B cell (primary cell): ENCODE data around the gene SACM1L. TPM values are rescaled to one million over a fixed set of nuclear protein-coding genes. Genes with fewer than 3 reads are reported as not detected.
A peak's percentile ranks its signal among the peaks of the same experiment; 100 is the strongest.

Experiments
- ATAC-seq: fragments of 200-7000 bp; cut with Tn5 transposase; one replicate; pipeline ENCODE4 v1.10.0; 2021; ENCODE audit warnings: low read depth, mild to moderate bottlenecking, moderate number of reproducible peaks, moderate library complexity
- CTCF ChIA-PET: fragments of 350-600 bp; sonication (Branson Sonifier 250); formaldehyde crosslinking; loops from one replicate; lab custom pipeline; 2021; ENCODE audit warnings: antibody characterized with exemption, inconsistent platforms; lab: Charles Lee
- POLR2A ChIA-PET: fragments of 350-600 bp; sonication (Branson Sonifier 250); formaldehyde crosslinking; loops from one replicate; lab custom pipeline; 2021; ENCODE audit warnings: antibody characterized with exemption; lab: Charles Lee
- DNase-seq: peaks from one replicate; pipeline ENCODE4 v3.0.0; 2013
- H2AFZ ChIP-seq: 2 replicates; pipeline ENCODE4 v1.6.1; 2012; ENCODE audit warnings: mild to moderate bottlenecking, low read depth, low read length; ENCODE audit not compliant: insufficient read depth, poor library complexity, severe bottlenecking
- H3K27ac ChIP-seq, 2 donors: 1 replicate in 1 of 2; 2 replicates in 1 of 2; pipeline ENCODE4 v1.5.1; 2012 to 2013; ENCODE audit warnings: low read length in 2 of 2, mild to moderate bottlenecking in 2 of 2, moderate library complexity in 1 of 2
- H3K27me3 ChIP-seq, 4 experiments: fragments of 200-600 bp in 1 of 4; sonication (generic) in 1 of 4; replicated peaks in 1 of 4; 1 replicate in 2 of 4; 2 replicates in 2 of 4; pipeline versions ENCODE4 v1.6.1 to v1.7.0; 2013 to 2016; ENCODE audit warnings: low read length in 3 of 4, mild to moderate bottlenecking in 2 of 4, mixed read lengths in 1 of 4, moderate library complexity in 1 of 4; ENCODE audit not compliant: insufficient read depth in 4 of 4, control insufficient read depth in 3 of 4; ENCODE audit errors: control extremely low read depth in 1 of 4
- H3K36me3 ChIP-seq, 2 experiments: replicated peaks in 1 of 2; 1 replicate in 1 of 2; 2 replicates in 1 of 2; pipeline versions ENCODE4 v1.6.1 to v1.7.1; 2013; ENCODE audit warnings: low read length in 1 of 2; ENCODE audit not compliant: insufficient read depth in 2 of 2, control insufficient read depth in 1 of 2; ENCODE audit errors: control extremely low read depth in 1 of 2, extremely low read depth in 1 of 2
- H3K4me1 ChIP-seq, 2 donors: fragments of 200-600 bp in 1 of 2; sonication (generic) in 1 of 2; 1 replicate in 1 of 2; 2 replicates in 1 of 2; pipeline versions ENCODE4 v1.5.1 to v1.6.1; 2013 to 2017; ENCODE audit warnings: low read length in 2 of 2; ENCODE audit not compliant: control insufficient read depth in 2 of 2, insufficient read depth in 2 of 2
- H3K4me2 ChIP-seq: replicated peaks from 2 replicates; pipeline ENCODE3; 2012; ENCODE audit warnings: mild to moderate bottlenecking, low read depth, low read length; ENCODE audit not compliant: poor library complexity, severe bottlenecking
- H3K4me3 ChIP-seq, 5 experiments: fragments of 200-600 bp in 1 of 5; sonication (generic) in 1 of 5; 1 replicate in 3 of 5; 2 replicates in 2 of 5; pipeline versions ENCODE4 v1.5.1 to v1.7.0; 2011 to 2016; ENCODE audit warnings: low read length in 4 of 5, mild to moderate bottlenecking in 4 of 5, low read depth in 2 of 5, control low read depth in 1 of 5, moderate library complexity in 1 of 5; ENCODE audit not compliant: insufficient read depth in 1 of 5; ENCODE audit errors: control extremely low read depth in 1 of 5, extremely low read depth in 1 of 5
- H3K79me2 ChIP-seq: fragments of 200-600 bp; sonication (generic); one replicate; pipeline ENCODE4 v1.6.0; 2016; ENCODE audit warnings: low read length; ENCODE audit not compliant: control insufficient read depth, insufficient read depth
- H3K9ac ChIP-seq: fragments of 200-600 bp; sonication (generic); 2 replicates; pipeline ENCODE4 v1.6.1; 2017; ENCODE audit warnings: mild to moderate bottlenecking, low read length, moderate library complexity
- H3K9me3 ChIP-seq, 3 donors: one replicate each; pipeline versions ENCODE4 v1.6.1 to v1.7.1; 2013; ENCODE audit warnings: low read length in 2 of 3; ENCODE audit not compliant: control insufficient read depth in 2 of 3, insufficient read depth in 1 of 3; ENCODE audit errors: control extremely low read depth in 1 of 3
- H4K20me1 ChIP-seq: 2 replicates; pipeline ENCODE4 v1.6.0; 2012; ENCODE audit warnings: mild to moderate bottlenecking, low read length; ENCODE audit not compliant: insufficient read depth, control insufficient read depth, poor library complexity, severe bottlenecking
- H3K27ac Mint-ChIP-seq: one replicate; pipeline ENCODE4 v1.8.0; 2021; ENCODE audit warnings: mixed read lengths
- H3K27me3 Mint-ChIP-seq: one replicate; pipeline ENCODE4 v1.8.0; 2021; ENCODE audit warnings: mixed read lengths
- H3K4me1 Mint-ChIP-seq: one replicate; pipeline ENCODE4 v1.8.0; 2021; ENCODE audit warnings: mixed read lengths
- H3K4me3 Mint-ChIP-seq: one replicate; pipeline ENCODE4 v1.8.0; 2021; ENCODE audit warnings: mixed read lengths
- H3K9me3 Mint-ChIP-seq: one replicate; pipeline ENCODE4 v1.8.0; 2022; ENCODE audit warnings: mixed read lengths; ENCODE audit not compliant: insufficient read depth
- EZH2 ChIP-seq: IDR thresholded peaks from 2 replicates; pipeline ENCODE4 v1.6.1; 2012; ENCODE audit warnings: borderline replicate concordance, low read depth, mild to moderate bottlenecking, moderate library complexity, low read length; ENCODE audit not compliant: insufficient read depth, poor library complexity, severe bottlenecking
- WGBS: methylation state at CpG from one replicate; pipeline ENCODE4 v1.1.5; 2013; ENCODE audit warnings: missing lambda C conversion rate; ENCODE audit not compliant: insufficient coverage; 5-methylcytosine and 5-hydroxymethylcytosine counted together
- intact Hi-C: fragments of 100-400 bp; cut with micrococcal nuclease; formaldehyde crosslinking; loops from one replicate; pipeline ENCODE4 v1.10.0; 2022
- polyA plus RNA-seq: library from polyadenylated mRNA; depleted of rRNA; stranded (reverse); fragments of >200 nt; gene quantifications from 2 replicates; pipeline ENCODE4 v1.2.3, GENCODE V29; 2012
- total RNA-seq, 2 donors: library from RNA; stranded (reverse); fragments of 120-200 nt in 1 of 2; gene quantifications; 1 replicate in 1 of 2; 2 replicates in 1 of 2; pipeline versions ENCODE4 v1.2.3 to v1.2.4, GENCODE V29; 2013 to 2022
- TF ChIP-seq, protein P1 (sequence below): fragments of 200-600 bp; IDR thresholded peaks from one replicate; pipeline ENCODE4 v1.8.0; 2022; ENCODE audit warnings: antibody characterized with exemption, mild to moderate bottlenecking

SACM1L gene
- total and polyA plus RNA-seq, 2 donors (not counting 1 experiment from before 2014, with no cell fraction given): 20.7 to 85.7 TPM

DNA sequence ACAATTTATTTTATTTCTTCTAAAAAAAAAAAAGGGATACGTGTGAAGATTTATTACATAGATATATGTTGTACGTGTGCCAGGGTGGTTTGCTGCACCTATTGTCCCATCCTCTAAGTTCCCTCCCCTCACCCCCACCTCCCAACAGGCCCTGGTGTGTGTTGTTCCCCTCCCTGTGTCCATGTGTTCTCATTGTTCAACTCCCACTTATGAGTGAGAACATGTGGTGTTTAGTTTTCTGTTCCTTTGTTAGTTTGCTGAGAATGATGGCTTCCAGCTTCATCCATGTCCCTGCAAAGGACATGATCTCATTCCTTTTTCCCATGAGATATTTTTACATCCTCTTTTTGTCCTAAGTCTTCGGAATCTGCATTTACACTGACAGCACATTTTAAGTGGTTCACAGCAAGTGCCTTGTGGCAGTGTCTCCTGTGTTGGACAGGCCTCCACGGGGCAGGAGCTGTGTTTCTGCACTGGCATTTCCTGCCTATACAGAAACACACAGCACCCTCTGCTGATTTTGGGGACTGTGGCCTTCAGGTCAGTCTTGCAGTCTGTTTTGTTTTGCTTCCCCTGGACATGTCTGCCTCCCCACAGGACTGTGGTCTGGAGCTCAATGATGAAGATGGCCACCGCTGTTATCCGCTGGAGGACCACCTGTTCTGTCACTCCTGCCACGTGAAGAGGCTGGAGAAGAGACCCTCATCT lies 12.7 kb upstream of the SACM1L start:
- Histone ChIP-seq H3K27ac (peak overlapping the region in 1 of 2 donors; percentile 56), H3K9me3 (no peaks in the 10 kb centered on the region), H2AFZ (no peak overlapping the region), H3K9ac (no peak overlapping the region), H3K36me3 (peaks cover 0 to 77% of the 10 kb centered on the region in 2 experiments), H3K79me2 (no peaks in the 10 kb centered on the region), H4K20me1 (peaks cover 12% of the 10 kb centered on the region), H3K4me1 (peaks cover 9 to 21% of the 10 kb centered on the region in 2 donors), H3K4me2 (peak overlapping the region; percentile 45), H3K4me3 (no peak overlapping the region), H3K27me3 (no peaks in the 10 kb centered on the region)
- POLR2A ChIA-PET: interaction anchor here (0.7 kb wide), 1 partner anchor 8 kb away, joined by 3 read pairs; no protein-coding TSS in a partner anchor
- TF ChIP-seq, protein P1, sequence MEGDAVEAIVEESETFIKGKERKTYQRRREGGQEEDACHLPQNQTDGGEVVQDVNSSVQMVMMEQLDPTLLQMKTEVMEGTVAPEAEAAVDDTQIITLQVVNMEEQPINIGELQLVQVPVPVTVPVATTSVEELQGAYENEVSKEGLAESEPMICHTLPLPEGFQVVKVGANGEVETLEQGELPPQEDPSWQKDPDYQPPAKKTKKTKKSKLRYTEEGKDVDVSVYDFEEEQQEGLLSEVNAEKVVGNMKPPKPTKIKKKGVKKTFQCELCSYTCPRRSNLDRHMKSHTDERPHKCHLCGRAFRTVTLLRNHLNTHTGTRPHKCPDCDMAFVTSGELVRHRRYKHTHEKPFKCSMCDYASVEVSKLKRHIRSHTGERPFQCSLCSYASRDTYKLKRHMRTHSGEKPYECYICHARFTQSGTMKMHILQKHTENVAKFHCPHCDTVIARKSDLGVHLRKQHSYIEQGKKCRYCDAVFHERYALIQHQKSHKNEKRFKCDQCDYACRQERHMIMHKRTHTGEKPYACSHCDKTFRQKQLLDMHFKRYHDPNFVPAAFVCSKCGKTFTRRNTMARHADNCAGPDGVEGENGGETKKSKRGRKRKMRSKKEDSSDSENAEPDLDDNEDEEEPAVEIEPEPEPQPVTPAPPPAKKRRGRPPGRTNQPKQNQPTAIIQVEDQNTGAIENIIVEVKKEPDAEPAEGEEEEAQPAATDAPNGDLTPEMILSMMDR: no peak
- TF ChIP-seq EZH2: no peak
- Mint-ChIP-seq H3K9me3 (no peaks in the 10 kb centered on the region), H3K4me3 (peak overlapping the region; percentile 37), H3K4me1 (peaks cover 21% of the 10 kb centered on the region), H3K27ac (peak overlapping the region; percentile 85), H3K27me3 (no peaks in the 10 kb centered on the region)
- ATAC-seq (no peak), DNase-seq (no peak)
- WGBS: 38% methylated on average over 3 of the region's 7 CpGs
- intact Hi-C loops: no loop called here
- CTCF ChIA-PET: interaction anchor here (0.8 to 2.9 kb wide), 4 partner anchors 16 to 165 kb away, joined by 3 to 10 read pairs (median 6); no protein-coding TSS in a partner anchor

DNA sequence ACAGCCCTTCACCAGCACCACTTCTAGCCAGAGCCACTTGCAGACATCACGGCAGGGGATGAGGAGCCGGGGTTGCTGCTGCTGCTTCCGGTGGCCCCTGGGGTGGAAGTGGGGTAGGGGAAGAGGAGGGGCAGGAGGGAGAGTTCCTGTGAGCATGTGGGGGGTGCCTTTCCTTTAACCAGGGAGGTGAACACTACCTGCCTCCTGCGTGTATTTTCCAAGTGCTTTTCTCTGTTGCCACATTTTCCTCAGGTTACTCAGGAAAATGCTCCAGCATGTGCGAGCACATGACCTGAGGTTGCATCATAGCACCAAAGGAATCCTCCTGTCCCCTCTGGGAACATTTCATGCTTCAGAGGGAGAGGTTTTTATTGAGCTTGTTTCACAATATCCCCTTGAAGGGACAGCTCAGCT lies 12.2 kb upstream of the SACM1L start:
- H3K9me3 ChIP-seq: no peaks in the 10 kb centered on the region
- H3K4me1 ChIP-seq: peaks cover 9 to 21% of the 10 kb centered on the region in 2 donors
- Mint-ChIP-seq H3K4me3 (peak overlapping the region; percentile 7), H3K4me1 (peaks cover 24% of the 10 kb centered on the region), H3K9me3 (no peaks in the 10 kb centered on the region), H3K27me3 (no peaks in the 10 kb centered on the region), H3K27ac (peak overlapping the region; percentile 85)
- H3K27me3 ChIP-seq: no peaks in the 10 kb centered on the region
- DNase-seq (no peak), ATAC-seq (peak; percentile 49)
- peak overlapping the region in 1 of 2 donors; percentile 56 for H3K27ac ChIP-seq
- H3K4me3 ChIP-seq: no peak overlapping the region
- TF ChIP-seq, protein P1: no peak
- no peak for TF ChIP-seq EZH2
- H3K79me2 ChIP-seq: no peaks in the 10 kb centered on the region
- ChIA-PET POLR2A (no interaction called here), CTCF (interaction anchor here (1.0 to 2.9 kb wide), 3 partner anchors 17 to 166 kb away, joined by 4 to 10 read pairs (median 8); no protein-coding TSS in a partner anchor)
- 0% methylated on average over 1 of the region's 5 CpGs for WGBS
- no peak overlapping the region for H2AFZ ChIP-seq
- H3K36me3 ChIP-seq: peaks cover 0 to 72% of the 10 kb centered on the region in 2 experiments
- H4K20me1 ChIP-seq: peaks cover 7% of the 10 kb centered on the region
- H3K9ac ChIP-seq: no peak overlapping the region
- peak overlapping the region; percentile 45 for H3K4me2 ChIP-seq
- intact Hi-C loops: no loop called here
